Measurements from ENCODE around the gene SRCAP.
A peak's percentile ranks its signal among the peaks of the same experiment; 100 is the strongest.
"Not testable (repeated sequence)": the region's sequence is repeated elsewhere in the genome, so short reads cannot be mapped to it uniquely, and the experiment has no call there.

SRCAP gene

DNA sequence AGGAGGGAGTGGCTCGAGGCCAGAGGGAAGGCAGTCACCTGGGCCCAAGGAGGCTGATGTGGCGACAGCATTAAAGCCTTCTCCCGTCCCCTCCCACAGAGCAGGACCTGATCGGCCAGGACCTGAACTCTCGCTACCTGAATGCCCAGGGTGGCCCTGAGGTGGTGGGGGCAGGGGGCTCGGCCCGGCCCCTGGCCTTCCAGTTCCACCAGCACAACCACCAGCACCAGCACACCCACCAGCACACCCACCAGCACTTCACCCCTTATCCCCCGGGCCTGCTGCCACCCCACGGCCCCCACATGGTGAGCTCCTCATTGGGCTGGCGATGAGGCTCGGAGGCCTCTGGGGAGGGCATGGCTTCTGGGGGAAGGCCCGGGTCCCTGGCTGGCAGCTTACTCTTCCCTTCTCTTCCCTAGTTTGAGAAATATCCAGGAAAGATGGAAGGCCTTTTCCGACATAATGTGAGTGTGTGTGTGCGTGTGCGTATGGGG, 34.3 kb upstream of the SRCAP start:
- no peak for DNase-seq

DNA sequence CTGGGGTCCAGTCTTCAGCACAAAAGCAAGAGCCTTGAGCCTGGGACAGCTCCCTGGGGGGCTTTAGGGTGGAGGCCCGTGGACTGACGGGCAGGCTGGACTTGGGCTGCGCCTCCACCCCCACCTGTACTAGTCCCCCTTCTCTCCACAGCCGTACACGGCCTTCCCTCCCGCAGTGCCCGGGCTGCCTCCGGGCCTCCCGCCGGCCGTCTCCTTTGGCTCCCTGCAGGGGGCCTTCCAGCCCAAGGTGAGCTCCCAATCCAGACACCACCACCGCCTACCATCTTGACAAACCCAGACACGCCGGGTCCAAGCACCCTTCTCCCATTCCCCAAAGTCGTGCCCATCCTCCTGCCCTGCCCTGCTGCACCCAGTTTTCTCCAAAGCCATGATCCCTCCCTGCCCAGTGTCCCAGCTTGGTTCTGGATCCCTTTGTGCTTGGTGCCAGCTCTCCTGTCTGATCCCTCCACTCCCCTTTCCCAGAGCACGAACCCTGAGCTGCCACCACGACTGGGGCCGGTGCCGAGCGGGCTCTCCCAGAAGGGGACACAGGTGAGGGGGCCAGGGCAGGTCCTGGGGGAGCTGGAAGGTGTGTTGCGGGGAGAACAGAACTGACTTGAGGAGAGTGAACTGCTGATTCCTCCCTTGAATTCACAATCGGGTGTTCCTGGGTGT, 33.7 kb upstream of the SRCAP start:
- DNase-seq = no peak

DNA sequence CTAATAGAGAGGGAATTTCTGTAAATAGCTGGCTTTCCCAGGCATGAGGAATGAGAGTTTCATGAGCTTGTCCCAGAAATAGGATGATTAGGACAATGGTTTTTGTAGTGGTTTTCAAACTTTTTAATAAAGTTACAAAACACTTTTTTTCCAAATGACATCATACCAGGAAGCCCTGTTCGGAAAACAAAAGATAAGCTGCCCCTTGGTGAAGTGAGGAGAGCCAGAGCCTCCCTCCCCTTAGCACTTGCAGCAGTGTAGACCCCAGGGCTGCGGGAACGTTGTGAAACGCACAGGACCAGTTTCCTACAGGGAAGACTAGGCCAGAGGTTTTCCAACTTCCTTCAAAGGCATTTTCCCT, 33.2 kb upstream of the SRCAP start:
- no peak for DNase-seq

DNA sequence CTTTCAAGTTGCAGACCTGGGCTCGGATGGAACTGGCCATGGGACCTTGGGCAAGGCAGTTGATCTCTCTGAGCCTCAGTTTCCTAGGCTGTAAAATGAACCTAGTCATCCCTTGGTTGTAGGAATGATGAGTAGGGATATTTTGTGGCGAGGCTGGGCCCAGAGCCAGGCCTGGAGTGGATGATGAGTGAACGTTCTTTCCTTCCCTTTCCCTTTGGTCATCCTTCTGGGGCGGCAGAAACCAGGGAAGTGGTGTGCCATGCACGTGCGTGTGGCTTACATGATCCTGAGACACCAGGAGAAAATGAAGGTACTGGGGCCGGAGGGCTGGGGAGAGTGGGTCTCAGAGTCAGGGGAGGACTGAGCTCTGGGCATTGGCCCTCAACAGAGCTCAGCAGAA, 32.3 kb upstream of the SRCAP start:
- DNase-seq = no peak

DNA sequence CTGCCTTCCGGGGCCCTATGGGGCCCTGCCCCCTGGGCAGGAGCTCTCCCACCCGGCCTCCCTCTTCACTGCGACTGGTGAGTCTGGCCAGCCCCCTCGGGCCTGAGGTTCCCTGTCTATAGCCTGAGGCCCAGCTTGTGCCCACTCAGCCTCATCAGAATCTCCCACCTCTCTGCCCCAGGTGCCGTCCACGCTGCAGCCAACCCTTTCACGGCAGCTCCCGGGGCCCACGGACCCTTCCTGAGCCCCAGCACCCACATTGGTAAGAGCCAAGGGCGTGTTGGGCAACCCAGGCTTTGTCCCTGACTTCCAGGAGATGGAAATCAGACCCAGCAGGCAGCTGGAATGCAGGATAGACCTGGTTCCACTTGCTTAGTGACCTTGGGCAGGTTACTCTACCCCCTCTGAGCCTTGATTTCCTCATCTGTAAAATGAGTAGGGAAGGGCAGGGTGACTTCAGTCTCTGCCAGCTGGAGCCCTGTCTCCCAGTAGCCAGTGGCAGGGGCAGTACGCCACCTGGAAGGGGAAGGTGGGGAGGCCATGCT, 31.5 kb upstream of the SRCAP start:
- DNase-seq = no peak

DNA sequence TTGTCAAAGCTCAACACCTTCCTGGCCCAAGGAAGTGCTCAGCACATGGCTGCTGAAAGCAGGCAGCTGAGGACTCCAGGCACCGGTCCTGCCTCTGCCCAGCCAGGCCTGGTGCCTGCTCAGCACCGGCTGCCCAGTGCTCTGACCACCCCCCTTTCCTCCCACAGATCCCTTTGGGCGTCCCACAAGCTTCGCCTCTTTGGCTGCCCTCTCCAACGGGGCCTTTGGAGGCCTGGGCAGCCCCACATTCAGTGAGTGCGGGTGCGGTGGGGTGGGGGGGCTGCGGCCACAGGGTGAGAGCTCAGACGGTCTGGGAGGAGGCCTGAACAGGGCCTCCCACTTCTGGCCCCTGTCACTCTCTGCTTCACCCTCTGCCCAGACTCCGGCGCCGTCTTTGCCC, 30.6 kb upstream of the SRCAP start:
- no peak for DNase-seq

DNA sequence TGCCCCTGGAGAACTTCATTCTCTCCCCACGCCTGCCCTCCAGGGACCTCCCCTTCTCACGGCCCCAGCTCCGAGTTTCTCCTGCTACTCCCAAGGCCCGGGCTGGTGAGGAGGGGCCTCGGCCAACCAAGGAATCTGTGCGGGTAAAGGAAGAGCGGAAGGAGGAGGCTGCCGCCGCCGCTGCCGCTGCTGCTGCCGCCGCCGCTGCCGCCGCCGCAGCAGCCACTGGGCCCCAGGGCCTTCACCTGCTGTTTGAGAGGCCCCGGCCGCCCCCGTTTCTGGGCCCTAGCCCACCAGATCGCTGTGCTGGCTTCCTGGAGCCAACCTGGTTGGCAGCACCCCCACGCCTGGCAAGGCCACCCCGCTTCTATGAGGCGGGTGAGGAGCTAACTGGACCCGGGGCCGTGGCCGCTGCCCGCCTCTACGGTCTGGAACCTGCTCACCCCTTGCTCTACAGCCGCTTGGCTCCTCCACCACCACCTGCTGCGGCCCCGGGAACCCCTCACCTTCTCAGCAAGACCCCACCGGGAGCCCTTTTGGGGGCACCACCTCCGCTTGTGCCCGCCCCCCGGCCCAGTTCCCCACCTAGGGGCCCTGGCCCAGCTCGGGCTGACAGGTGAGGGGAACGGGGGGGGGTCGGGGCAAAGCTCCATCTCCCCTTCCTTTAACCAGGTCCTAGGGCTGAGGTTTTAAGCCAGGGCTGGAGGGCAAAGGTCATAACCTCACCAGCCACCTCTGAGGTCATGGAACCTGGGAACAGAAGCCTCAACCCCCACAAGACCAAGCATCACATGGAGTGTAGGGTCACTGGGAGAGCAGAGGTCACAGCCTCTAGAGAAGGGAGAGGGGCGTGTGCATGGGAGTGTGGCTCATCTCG, 29.7 kb upstream of the SRCAP start:
- DNase-seq = no peak

DNA sequence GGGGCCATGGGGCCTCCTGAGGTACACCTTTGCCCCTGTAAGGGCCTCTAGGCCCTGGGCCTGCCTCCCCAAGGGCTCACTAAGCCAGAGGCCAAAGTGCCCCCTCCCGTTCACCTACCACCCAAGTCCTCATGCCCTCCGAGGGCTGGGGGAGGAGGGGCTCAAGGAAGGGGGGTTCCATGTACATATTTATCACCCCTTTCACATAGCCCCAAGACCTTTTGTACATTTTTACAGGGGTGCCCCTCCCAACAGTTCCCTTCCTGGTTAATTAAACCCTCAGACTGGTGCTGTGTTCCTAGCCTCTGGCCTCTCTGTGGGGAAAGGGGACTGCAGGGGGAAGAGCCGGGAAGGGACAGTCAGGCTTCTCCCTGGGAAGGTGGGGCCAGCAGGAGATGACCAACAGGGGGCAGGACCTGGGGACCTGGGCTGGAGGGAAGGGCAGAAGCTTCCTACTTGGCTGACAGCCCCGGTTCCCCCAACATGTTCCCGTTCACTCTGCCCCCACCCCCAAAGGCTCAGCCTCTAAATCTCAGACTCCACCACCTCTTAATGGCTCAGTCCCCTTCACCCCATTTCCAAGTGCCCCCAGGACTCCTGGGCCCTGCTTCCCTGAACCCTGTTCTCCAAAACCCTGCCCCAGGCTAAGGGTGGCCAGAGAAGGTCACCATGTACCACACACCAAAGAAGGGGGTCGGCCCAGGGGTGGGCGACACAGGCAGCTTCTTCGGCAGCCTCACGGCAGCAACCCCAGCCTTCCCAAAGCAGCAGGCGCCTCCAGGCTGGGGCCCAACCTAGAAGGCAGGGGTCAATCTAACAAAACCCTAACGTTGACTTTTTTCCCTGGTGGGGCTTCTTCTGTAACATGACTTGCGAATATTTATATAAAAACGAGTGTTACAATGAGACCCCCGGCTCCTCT, 28.8 kb upstream of the SRCAP start:
- DNase-seq = no peak

DNA sequence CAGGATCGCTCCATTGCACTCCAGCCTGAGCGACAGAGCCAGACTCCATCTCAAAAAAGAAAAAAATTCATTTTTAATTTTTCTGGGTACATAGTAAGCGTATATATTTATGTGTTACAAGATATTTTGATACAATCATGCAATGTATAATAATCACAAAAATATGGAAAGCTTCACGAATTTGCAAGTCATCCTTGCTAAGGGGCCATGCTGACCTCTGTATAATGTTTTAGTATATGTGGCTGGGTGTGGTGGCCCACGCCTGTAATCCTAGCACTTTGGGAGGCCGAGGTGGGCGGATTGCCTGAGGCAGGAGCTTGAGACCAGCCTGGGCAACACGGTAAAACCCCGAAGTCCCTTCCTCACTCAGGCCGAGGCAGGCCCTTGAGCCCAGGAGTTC, 23.8 kb upstream of the SRCAP start:
- DNase-seq = no peak

DNA sequence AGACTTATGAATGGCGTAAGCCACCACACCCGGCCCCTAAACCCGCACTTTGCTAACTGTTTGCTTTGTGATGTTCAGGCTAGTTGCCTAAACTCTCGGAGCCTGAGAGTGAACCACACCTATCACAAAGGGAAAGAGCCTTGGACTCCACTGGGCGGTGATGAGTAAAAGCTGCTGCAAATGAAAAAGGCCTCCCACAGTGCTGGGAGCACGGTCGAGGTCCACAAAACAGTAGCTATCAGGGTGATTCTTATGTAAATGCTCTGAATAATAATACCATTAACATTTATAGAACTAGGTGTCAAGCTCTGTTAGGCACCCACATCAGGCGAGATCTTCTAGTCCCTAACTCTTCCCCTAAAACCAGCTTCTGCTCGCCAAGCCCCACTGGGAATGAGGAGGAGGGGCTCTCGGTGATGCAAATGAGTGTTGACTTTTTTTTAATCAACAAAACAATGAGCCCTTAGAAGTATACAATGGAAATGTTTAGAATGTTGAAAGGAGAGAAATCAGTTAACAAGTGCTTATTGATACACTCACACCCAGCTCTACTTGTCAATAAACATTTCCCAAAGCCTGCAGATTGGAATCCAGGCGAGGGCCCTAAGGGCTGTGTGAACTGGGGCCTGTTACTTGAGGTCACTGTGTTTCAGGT, 20.9 kb upstream of the SRCAP start:
- DNase-seq = no peak

DNA sequence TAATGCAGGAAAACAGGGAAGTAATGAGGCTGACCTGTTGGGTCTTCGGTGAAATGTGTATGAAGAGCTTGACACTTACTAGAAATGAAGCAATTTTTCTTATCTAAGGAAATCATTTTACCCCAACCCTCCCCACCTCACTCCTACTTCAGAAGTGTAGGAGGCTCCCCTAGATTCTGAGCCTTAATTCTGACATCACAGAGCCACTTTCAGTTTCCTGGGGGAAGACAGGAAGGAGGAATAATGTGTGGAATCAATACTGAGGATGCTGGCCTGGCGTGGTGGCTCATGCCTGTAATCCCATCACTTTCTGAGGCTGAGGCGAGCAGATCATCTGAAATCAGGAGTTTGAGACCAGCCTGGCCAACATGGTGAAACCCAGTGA, 20.4 kb upstream of the SRCAP start:
- no peak for DNase-seq

DNA sequence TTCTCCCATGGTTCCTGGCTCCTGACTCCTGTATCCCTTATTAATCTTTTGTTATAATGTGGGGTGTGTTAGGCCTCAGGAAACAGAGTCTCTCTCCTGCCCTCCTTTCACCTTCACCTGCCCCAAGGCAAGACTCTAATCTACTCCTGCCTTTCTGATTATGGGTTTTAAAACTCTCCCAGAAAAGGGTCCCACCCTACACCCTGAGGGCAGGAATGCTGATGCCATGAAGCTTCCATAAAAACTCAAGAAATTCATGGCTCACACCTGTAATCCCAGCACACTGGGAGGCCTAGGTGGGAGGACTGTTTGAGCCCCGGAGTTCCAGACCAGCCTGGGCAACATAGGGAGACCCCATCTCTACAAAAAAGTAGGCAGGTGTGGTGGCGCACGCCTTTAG, 18.6 kb upstream of the SRCAP start:
- DNase-seq = no peak

DNA sequence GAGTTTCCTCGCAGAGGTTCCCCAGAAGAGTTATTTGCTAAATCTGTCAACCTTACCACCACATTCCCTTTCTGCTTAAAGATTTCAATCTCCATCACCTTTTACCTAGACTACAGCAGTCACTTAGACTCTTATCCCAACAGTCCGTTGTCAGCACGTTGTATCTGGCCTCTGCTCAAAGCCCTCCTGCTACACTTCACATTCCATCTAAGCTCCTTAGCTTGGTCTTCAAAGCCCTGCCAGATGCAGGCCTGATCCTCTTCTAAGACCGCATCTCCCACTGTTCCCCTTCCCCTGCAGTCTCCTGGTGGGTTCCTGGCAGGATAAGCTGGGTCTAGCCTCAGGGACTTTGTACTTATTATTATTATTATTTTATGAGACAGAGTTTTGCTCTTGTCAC, 10.3 kb upstream of the SRCAP start:
- DNase-seq = no peak

DNA sequence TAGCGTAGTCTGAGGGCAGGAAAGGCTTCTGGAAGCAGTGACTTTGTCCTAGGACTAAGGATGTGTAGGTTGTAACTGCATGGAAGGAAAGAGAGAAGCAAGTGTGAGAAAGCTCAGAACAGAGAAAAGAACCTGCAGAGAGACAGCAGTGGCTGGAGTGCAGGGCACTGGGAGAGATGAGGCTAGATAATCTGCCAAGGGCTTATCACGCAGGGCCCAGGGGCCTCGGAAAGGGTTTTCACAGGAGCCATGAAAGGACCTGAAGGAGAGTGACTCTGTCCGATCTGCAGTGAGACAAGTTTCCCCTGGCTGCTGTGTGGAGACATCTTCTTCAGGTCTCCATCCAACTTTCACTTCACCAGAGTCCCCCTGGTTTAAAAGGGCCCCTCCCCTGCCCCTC, 7.1 kb upstream of the SRCAP start:
- no peak for DNase-seq

DNA sequence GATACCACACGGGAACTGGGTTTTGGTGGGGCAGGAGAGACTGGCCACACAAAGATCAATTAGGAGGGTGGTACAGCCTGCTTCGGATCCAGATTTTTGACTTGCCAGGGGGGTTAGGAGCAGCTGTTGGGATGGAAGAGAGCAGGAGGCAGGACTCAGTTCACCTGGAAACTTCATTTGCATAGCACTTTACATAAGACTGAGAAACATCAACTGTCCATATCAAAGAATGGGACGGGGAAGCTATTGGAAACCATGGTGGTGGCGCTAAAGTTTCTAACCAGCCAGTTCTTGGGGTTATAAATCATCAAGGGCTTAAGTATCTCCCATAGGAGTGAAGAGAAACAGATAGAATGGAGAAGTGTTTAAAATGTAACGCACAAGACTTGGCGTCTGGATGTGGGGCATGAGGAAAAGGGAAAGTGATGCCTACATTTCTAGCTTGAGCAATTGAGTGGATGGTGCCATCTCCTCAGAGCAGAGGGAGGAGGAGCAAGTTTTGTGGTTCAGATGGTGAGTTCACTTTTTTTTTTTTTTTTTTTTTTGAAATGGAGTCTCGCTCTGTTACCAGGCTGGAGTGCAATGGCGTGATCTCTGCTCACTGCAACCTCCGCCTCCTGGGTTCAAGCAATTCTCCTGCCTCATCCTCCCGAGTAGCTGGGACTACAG, 6.4 kb upstream of the SRCAP start:
- DNase-seq = no peak

DNA sequence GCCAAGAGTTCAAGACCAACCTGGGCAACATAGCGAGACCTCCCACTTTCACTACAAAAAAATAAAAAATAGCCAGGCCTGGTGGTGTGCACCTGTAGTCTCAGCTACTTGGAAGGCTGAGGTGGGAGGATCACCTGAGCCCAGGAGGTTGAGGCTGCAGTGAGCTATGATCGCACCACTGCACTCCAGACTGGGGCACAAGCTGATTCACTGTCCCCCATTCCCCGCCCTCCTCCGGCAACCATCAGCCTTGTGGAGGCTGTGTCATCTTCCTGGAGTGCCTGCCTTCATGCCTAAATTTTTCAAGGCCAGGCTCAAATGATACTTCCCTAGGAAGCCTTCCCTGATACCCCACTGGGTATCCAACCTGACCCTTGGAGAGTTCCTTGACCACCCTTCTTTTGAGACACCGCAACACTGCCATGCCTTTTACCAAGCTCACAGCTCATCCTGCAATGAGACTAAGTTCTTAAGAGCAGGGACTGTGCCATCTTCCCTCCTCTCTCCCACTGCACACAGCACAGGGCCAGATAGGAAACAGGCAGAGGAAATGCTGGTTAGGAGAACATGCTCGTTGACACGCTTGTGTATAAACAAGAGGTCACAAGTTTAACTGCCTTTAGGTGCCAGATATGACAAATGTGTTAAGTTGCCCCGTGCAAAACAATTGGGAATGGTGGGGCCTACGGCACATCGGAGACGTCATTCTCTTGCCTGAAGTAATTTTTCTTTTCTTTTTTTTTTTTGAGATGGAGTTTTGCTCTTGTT, 3.9 kb upstream of the SRCAP start:
- DNase-seq = no peak

DNA sequence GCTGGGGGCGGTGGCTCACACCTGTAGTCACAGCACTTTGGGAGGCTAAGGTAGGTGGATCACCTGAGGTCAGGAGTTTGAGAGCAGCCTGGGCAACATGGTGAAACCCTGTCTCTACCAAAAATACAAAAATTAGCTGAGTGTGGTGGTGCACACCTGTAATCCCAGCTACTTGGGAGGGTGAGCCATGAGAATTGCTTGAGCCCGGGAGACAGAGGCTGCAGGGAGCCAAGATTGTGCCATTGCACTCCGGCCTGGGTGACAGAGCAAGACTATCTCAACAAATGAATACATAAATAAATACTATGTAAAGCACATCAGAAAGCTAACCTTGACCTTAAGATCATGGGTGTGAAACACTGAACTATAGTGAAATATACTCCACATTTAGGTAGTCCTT, 2.3 kb upstream of the SRCAP start:
- not testable (repeated sequence) for DNase-seq

DNA sequence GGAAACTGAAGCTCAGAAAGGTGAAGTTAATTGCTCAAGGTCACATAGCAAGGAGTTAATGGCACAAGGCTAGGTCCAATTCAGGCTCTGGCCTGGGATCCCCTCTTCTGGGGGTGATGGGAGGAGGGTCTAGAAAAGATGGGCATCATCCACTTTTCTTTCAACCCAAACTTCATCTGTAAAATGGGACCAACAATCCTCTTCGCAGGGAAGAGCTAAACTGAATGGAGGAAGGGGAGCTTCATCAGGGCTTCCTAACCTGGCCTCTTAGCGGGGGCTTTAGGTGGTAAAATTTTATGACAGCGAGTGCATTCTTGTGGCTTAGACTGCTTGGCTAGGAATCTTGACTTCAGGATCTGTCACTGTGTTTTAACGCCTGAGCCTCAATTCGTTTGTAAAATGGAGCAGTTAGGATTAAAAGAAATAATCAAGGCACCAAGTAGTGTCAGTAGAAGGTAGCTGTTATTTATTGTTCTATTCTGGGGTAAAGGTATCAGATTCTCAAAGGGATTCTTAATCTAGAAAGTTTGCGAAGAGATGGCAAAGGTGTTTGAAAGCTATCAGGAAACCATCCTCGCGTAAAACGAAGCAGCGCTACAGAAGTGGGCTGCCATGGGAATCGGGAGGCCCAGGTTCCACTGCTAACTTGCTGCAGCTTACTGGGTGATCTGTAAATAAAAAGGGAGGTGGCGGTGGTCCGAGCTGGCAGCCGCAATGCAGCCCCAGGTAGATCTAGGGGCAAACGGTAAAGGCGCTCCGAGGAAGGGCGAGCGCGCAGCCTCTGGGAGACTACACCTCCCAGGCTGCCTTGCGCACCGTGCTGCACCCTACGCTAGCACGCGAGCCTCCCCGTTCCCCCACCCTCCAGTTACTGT, 1.5 kb upstream of the SRCAP start:
- no peak for DNase-seq

DNA sequence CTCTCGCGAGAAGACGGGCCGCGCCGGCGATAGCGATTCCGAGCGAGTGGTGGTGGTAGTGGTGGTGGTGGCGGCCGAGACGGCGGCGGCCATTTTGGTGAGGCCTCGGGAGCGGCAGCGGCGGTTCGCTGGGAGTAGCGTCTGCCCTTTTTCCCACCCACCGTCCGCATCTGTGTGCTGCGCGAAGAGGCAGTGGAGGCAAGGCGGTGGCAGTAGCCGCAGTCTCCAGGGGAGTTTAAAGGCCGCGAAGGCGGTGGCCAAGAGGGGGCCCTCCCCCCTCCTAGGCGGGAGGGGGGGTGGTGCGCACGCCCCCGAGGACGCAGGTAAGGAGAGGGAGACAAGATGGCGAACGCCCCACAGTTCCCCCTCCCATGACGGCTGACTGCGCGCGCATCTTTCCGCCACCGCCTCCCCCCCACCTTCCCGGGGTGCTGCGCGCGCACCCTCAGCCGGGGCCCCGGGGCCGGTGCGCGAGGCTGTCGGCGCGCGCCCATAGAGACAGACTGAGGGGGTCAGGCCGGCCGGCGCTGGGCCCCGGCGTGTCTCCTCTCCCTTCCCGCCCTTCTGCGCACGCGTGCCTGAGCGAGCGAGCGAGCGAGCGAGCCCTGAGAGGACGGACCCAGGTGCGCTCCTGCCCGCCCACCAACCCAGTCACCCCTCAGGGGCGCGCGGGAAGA, 694 bp upstream of the SRCAP start:
- peak; percentile 93 to 99 for DNase-seq
